Sigmoid colon (tissue), 7 donors: ENCODE results near the gene ARNT2. TPM values are rescaled to one million over a fixed set of nuclear protein-coding genes. Genes with fewer than 3 reads are reported as not detected.

Experiments used
- DNase-seq: peaks from one replicate; pipeline ENCODE4 v3.0.0-alpha.2; 2019
- H3K27ac ChIP-seq, 4 donors: fragments of 200-600 bp; sonication (generic); one replicate each; pipeline ENCODE4 v1.5.1; 2016 to 2019; ENCODE audit warnings: mild to moderate bottlenecking in 1 of 4
- H3K27me3 ChIP-seq, 3 donors: fragments of 200-600 bp; sonication (generic); one replicate each; pipeline ENCODE4 v1.5.1; 2019; ENCODE audit warnings: mild to moderate bottlenecking in 1 of 3
- H3K36me3 ChIP-seq, 4 donors: fragments of 200-600 bp; sonication (generic); one replicate each; pipeline ENCODE4 v1.5.1; 2016 to 2019
- H3K4me1 ChIP-seq, 4 donors: fragments of 200-600 bp; sonication (generic); one replicate each; pipeline ENCODE4 v1.5.1; 2017 to 2019
- H3K4me3 ChIP-seq, 4 donors: fragments of 200-600 bp; sonication (generic); one replicate each; pipeline ENCODE4 v1.5.1; 2017 to 2019; ENCODE audit warnings: mild to moderate bottlenecking in 2 of 4, moderate library complexity in 1 of 4
- H3K9me3 ChIP-seq, 4 donors: fragments of 200-600 bp in 3 of 4; sonication (generic) in 3 of 4; one replicate each; pipeline versions ENCODE4 v1.5.1 to v1.6.1; 2013 to 2019
- CTCF ChIP-seq, 4 experiments: fragments of 450-650 bp in 3 of 4; fragments of 200-600 bp in 1 of 4; IDR thresholded peaks; one replicate each; pipeline ENCODE4 v1.5.1; 2016 to 2019; ENCODE audit warnings: antibody characterized with exemption in 4 of 4, mild to moderate bottlenecking in 3 of 4, moderate library complexity in 2 of 4
- EP300 ChIP-seq, 4 donors: sonication (generic); formaldehyde crosslinking; IDR thresholded peaks; one replicate each; pipeline ENCODE4 v1.6.1; 2017; ENCODE audit warnings: antibody characterized with exemption in 4 of 4
- POLR2A ChIP-seq, 2 donors: fragments of 450-650 bp; IDR thresholded peaks; one replicate each; pipeline ENCODE4 v1.6.1; 2016; ENCODE audit warnings: antibody characterized with exemption in 2 of 2, mild to moderate bottlenecking in 2 of 2, moderate library complexity in 2 of 2
- POLR2AphosphoS5 ChIP-seq, 4 donors: sonication (generic); formaldehyde crosslinking; IDR thresholded peaks; one replicate each; pipeline ENCODE4 v1.6.1; 2017; ENCODE audit warnings: antibody characterized with exemption in 4 of 4
- WGBS, 2 donors: extraction: QIAGEN DNeasy Blood & Tissue Kit; methylation state at CpG; one replicate each; pipeline ENCODE4 v1.1.7; 2013; 5-methylcytosine and 5-hydroxymethylcytosine counted together
- intact Hi-C: fragments of 100-400 bp; cut with DNase I; formaldehyde crosslinking; loops from one replicate; pipeline ENCODE4 v1.15.1; 2023
- polyA plus RNA-seq, 3 donors: library from polyadenylated mRNA; stranded (reverse); fragments of 200-250 nt; gene quantifications; one replicate each; pipeline ENCODE4 v1.2.3, GENCODE V29; 2013
- total RNA-seq, 4 donors: library from RNA; depleted of rRNA; stranded (reverse); fragments of >200 nt; gene quantifications; one replicate each; pipeline ENCODE4 v1.1.0, GENCODE V29; 2016
- donor health status: healthy with polysubstance abuse.
- donor health status: Bipolar disorder and iron deficiency.
- donor health status: healthy.

Gene ARNT2
- total and polyA plus RNA-seq, 7 donors, result 1.2 to 16.1 (median 4.3) TPM

GRCh38 chr15:80495401-80495942 is 91.3 kb downstream of the ARNT2 start:
- TF ChIP-seq CTCF (IDR thresholded peaks at IDR 0.05) (no peak), EP300 (IDR thresholded peaks at IDR 0.05) (no peak), POLR2A (IDR thresholded peaks at IDR 0.05) (no peak), POLR2AphosphoS5 (IDR thresholded peaks at IDR 0.05) (no peak)
- 89 to 94% methylated on average over 2 of the region's 2 CpGs for WGBS, 2 donors
- Histone ChIP-seq H3K27ac (no peak overlapping the region), H3K4me3 (no peak overlapping the region), H3K27me3 (no peaks in the 10 kb centered on the region), H3K9me3 (no peaks in the 10 kb centered on the region), H3K36me3 (no peaks in the 10 kb centered on the region), H3K4me1 (peaks cover 0 to 26% (median 9%) of the 10 kb centered on the region in 4 donors)
- no peak for DNase-seq
- intact Hi-C loops, result no loop called here

- intact Hi-C loops, result no loop called here
- TF ChIP-seq POLR2A (IDR thresholded peaks at IDR 0.05), result no peak
- TF ChIP-seq POLR2AphosphoS5 (IDR thresholded peaks at IDR 0.05), result no peak
- no peaks in the 10 kb centered on the region for H3K27me3 ChIP-seq
- WGBS, 2 donors, result 91 to 93% methylated on average over 2 of the region's 2 CpGs
- no peaks in the 10 kb centered on the region for H3K36me3 ChIP-seq
- H3K27ac ChIP-seq, result no peak overlapping the region
- H3K4me1 ChIP-seq, result peaks cover 0 to 26% (median 9%) of the 10 kb centered on the region in 4 donors
- H3K9me3 ChIP-seq, result no peaks in the 10 kb centered on the region
- H3K4me3 ChIP-seq, result no peak overlapping the region
- DNase-seq, result no peak
Measured at GRCh38 chr15:80496096-80496495, 91.9 kb downstream of the ARNT2 start.

- Histone ChIP-seq H3K36me3 (no peaks in the 10 kb centered on the region), H3K27ac (no peak overlapping the region), H3K4me1 (peaks cover 0 to 26% (median 9%) of the 10 kb centered on the region in 4 donors), H3K4me3 (no peak overlapping the region), H3K27me3 (no peaks in the 10 kb centered on the region), H3K9me3 (no peaks in the 10 kb centered on the region)
- no peak for TF ChIP-seq EP300 (IDR thresholded peaks at IDR 0.05)
- no peak for TF ChIP-seq POLR2A (IDR thresholded peaks at IDR 0.05)
- 92 to 94% methylated on average over 1 of the region's 1 CpG for WGBS, 2 donors
- intact Hi-C loops, result no loop called here
- no peak for DNase-seq
Measured at GRCh38 chr15:80497221-80497620, 93.0 kb downstream of the ARNT2 start.

- WGBS, 2 donors, result 90 to 91% methylated on average over 4 of the region's 4 CpGs
- H3K4me3 ChIP-seq, result no peak overlapping the region
- H3K36me3 ChIP-seq, result no peaks in the 10 kb centered on the region
- peaks cover 0 to 26% (median 9%) of the 10 kb centered on the region in 4 donors for H3K4me1 ChIP-seq
- H3K27me3 ChIP-seq, result no peaks in the 10 kb centered on the region
- DNase-seq, result no peak
- no peak overlapping the region for H3K27ac ChIP-seq
- intact Hi-C loops, result no loop called here
- H3K9me3 ChIP-seq, result no peaks in the 10 kb centered on the region
- TF ChIP-seq POLR2A (IDR thresholded peaks at IDR 0.05), result no peak
- no peak for TF ChIP-seq CTCF (IDR thresholded peaks at IDR 0.05)
- no peak for TF ChIP-seq EP300 (IDR thresholded peaks at IDR 0.05)
- no peak for TF ChIP-seq POLR2AphosphoS5 (IDR thresholded peaks at IDR 0.05)
Measured at GRCh38 chr15:80498652-80499051, 94.5 kb downstream of the ARNT2 start.

- 76 to 81% methylated on average over 1 of the region's 1 CpG for WGBS, 2 donors
- Histone ChIP-seq H3K27ac (no peak overlapping the region), H3K4me3 (no peak overlapping the region), H3K9me3 (no peaks in the 10 kb centered on the region), H3K36me3 (no peaks in the 10 kb centered on the region), H3K4me1 (peaks cover 0 to 18% (median 8%) of the 10 kb centered on the region in 4 donors), H3K27me3 (no peaks in the 10 kb centered on the region)
- intact Hi-C loops, result no loop called here
- TF ChIP-seq POLR2A (IDR thresholded peaks at IDR 0.05) (no peak), CTCF (IDR thresholded peaks at IDR 0.05) (no peak), EP300 (IDR thresholded peaks at IDR 0.05) (no peak), POLR2AphosphoS5 (IDR thresholded peaks at IDR 0.05) (no peak)
- no peak for DNase-seq
Measured at GRCh38 chr15:80500021-80500420, 95.8 kb downstream of the ARNT2 start.

GRCh38 chr15:80501476-80501875 is 97.3 kb downstream of the ARNT2 start:
- no peak for DNase-seq
- TF ChIP-seq CTCF (IDR thresholded peaks at IDR 0.05) (no peak), EP300 (IDR thresholded peaks at IDR 0.05) (no peak), POLR2A (IDR thresholded peaks at IDR 0.05) (no peak), POLR2AphosphoS5 (IDR thresholded peaks at IDR 0.05) (no peak)
- H3K9me3 ChIP-seq, result no peaks in the 10 kb centered on the region
- no peaks in the 10 kb centered on the region for H3K36me3 ChIP-seq
- H3K27me3 ChIP-seq, result no peaks in the 10 kb centered on the region
- peaks cover 0 to 4% (median under 1%) of the 10 kb centered on the region in 4 donors for H3K4me1 ChIP-seq
- H3K4me3 ChIP-seq, result no peak overlapping the region
- WGBS, 2 donors, result 93 to 95% methylated on average over 8 of the region's 8 CpGs
- no peak overlapping the region for H3K27ac ChIP-seq
- intact Hi-C loops, result no loop called here
